Inferior parietal cortex (tissue), 1 donor: Measurements from ENCODE around the gene PARVB.

Source experiments
- DNase-seq: peaks from one replicate; pipeline ENCODE4 v3.0.0-alpha.2; 2016; ENCODE audit errors: extremely low spot score

The PARVB gene

DNA sequence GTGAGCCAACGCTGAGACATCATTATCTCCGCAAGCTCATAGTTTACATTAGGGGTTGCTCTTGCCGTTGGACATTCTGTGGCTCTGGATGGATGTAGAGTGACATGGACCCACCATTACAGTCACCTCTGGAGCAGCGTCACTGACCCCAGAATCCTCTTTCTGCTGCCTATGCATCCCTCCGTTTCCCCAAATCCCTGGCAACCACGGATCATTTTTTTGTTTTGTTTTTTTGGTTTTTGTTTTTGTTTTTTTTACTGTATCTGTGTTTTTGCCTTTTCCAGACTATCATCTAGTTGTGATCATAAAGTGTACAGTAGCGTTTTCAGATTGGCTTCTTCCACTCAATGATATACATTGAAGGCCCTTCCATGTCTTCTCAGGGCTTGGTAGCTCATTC is 4.0 kb downstream of the PARVB start:
- DNase-seq = no peak

DNA sequence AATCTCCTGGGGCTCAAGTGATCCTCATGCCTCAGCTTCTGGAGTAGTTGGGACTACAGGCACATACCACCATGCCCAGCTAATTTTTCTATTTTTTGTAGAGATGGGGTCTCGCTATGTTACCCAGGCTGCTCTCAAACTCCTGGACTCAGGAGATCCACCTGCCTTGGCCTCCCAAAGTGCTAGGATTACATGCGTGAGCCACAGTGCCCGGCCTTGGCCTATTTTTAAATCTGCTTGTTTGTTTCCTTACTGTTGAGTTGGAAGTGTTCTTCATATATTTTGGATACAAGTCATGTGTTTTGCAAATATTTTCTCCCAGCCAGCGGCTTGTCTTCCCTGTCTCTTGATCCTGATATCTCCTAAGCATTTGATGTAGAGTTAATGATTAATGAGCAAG is 5.0 kb downstream of the PARVB start:
- no peak for DNase-seq

DNA sequence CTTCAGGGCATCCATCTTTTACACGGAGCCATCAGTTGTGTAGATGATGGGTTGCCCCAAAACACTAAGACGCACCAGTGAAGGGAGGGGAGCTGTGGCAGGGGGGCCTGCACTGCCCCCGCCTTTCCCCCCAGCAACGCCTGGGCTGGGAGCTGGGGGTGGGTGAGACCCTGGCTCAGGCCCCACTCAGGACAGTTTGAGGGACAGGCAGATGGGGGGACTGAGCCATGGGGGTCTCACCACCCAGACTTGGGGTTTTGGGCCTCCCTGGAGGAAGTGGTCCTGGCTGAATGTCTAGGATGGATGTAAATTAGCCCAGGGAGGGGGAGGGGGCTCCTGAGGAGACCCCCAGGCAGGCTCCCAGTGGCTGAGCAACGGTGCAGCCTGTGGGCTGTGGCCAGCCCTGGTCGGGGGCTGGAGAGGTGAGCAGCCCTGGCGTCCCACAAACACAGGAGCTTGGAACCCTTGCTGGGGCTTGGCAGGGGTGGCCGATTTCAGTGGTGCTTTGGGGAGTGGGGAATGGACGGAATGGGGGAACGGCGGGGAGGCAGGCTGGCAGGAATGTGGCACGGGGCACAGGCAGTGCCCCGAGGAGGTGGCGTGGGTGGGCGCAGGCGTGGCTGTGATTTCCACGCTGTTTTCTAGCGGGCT is 6.1 kb downstream of the PARVB start:
- no peak for DNase-seq

DNA sequence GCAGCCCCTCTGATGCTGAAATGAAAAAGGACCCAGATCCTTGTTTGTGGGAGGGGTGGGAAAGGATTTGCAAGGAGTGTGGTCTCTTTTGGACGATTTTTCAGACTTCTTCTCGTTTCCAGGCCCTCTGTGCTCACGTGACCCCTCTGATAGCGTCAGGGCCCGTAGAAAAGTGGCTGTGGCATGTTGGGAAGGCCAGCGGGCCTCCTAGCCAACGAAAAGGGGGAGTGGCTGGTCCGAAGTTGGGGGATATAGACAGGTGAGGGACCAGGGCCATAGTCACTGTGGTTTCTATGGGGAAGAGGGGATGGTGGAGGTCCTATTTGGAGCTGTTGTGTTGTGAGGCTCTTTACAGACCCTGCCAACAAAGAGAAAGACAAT is 6.6 kb downstream of the PARVB start:
- no peak for DNase-seq

DNA sequence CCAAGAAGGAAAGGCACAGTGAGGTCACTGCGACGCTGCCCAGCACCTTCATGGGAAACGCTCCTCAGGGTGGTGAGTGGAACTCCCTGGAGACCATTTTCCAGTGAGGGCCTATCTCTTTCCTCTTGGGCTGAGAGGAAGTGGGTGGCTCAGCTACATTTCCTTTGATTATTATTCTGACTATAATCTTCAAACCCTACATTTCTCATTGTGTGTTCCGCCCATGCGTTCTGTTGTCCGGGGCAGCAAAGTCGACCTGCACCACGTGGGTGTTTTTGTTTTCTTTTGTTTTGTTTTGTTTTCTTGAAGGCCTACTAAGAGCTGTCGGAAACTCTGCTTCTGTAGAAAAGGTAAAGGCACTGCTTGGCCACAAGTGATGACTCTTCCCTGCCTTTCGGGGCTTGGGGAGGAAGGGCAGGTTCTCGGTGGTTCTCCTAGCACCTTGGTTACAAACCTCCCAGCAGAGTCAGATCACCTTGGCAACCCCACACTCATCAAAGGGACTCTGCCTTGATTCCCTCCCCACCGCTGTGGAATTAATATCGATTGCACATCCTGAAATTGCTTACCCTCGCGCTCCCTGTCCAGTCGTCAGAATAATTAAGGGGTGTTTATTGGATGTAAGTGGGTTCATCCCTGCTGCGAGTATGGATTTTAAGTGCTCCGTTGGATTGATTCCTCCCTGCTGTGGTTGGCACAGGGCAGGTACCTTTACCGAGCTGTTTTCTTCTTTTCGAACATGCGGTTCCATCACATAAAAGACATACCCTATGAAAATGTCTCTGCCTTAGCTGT is 7.3 kb downstream of the PARVB start:
- DNase-seq = no peak

DNA sequence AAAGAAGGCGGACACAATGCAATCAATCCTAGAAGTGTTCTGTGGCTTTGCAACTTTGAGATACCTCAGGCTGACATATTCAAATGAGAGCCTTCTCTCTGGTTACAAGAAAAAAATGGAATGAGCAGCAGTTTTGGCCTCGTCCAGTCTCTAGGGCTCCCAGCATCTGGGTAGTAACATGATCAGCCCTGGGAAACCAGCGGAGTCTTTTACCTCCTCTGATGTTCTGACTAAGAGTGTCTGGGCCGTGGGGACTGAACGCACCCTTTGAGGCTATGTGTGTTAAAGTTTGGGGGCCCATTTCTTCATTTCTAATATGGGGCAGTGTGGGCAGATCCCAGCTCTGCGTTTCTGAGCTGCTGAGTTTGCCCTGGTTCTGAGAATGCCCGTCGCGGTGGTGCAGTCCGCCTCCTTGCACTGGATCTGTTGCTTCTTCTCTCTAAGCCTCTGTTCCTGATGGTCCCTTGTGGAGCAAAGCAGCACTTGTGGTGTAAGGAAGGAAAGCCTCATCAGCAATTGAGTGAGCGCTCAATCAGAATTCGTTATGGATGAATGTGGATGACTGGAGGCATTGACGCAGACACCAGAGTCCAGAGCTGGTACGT is 8.1 kb downstream of the PARVB start:
- DNase-seq = no peak

DNA sequence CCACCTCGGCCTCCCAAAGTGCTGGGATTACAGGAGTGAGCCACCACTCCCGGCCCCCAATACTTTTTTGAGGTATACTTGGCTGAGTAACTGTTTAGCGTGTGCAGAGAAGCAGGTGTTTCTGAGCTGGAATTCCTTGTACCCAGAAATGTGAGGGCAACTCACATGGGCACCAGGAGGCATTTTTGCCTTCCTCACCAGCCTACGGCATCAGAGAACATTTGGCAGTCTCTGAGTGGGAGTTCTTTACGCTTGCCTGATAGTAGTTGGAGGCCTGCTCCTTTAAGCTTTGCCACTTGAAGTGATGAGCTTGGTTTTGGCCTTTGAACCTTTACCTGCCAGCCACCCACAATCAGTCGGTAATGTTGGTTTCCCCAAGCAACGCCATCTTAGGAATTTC is 9.2 kb downstream of the PARVB start:
- DNase-seq = no peak

DNA sequence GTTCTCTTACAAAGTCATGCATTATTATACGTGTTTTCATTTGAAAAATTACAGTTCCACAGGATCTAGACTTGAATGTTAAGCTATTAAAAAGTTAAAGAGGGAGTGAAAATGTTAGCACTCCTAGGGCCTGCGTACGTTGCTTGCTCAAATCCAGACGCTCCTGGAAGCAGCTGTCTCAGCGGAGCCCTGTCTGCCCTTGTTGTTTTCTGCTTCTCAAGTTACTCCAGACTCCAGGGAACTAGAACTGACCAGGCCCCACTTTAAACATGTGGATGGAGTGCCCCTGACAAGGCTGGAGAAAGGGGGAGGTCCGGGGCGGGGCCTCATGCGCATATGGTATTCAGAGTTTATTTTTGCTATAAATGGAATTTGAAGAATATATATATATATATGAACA is 9.6 kb downstream of the PARVB start:
- DNase-seq = no peak

DNA sequence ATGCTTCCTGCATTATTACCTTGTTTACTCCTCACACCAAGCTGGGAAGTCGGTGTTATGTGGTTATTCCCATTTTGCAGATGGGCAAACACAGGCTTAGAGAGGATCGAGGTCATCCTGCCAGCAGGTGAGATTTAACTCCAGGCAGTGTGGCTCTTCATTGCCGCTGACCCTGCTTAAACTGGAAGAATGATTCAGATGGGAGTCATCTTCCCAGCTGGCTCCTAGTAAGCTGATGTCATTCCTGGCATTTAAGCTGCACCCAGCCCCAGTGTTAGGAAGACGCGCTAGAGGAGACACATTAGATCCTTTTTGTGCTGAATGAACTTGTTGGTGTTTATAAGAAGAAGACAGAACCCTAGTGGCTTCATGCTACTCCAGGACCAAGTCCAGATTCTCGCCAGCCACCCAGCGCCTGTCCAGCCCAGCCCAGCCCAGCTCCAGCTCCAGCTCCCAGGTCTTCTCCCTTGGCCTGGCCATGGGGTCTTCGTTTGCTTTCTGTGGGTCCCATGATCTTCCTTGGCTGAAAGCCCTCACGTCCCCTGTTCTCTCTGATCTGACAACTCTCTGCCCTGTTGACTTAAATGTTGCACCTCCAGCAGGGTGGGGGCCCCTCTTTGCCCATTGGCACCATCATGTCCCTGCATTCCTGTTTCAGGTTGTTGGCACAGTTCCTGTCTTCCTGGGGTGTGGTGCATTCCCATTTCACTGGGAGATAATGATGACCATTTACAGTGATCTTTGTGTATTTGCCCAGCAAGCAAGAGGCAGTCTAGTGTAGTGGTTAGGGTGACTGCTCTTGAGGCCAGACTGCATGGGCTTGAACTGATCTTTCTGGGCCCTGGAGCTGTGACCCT is 13.6 kb downstream of the PARVB start:
- no peak for DNase-seq

DNA sequence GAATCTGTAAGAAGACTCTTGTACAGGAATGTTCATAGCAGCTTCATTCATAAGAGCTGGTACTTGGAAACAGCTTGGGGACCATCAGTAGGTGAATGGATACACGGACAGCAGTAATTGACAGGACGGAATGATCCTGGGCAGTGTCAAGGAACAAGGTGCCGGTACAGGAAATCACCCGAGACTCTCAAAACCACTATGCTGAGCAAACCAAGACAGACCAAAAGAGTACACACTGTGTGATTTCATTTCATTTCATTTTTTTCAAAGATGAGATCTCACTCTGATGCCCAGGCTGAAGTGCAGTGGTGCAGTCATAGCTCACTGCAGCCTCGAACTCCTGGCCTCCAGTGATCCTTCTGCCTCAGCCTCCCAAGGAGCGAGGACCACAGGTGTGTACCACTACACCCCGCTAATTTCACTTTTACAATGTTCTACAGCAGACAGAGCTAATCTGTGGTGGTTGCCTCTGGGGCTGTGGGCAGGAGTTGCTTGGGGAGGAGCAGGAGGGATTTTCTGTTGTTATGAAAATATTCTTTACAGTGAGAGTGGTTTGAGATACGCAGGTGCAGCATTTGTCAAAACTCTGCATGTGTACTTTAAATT is 15.6 kb downstream of the PARVB start:
- DNase-seq = no peak

DNA sequence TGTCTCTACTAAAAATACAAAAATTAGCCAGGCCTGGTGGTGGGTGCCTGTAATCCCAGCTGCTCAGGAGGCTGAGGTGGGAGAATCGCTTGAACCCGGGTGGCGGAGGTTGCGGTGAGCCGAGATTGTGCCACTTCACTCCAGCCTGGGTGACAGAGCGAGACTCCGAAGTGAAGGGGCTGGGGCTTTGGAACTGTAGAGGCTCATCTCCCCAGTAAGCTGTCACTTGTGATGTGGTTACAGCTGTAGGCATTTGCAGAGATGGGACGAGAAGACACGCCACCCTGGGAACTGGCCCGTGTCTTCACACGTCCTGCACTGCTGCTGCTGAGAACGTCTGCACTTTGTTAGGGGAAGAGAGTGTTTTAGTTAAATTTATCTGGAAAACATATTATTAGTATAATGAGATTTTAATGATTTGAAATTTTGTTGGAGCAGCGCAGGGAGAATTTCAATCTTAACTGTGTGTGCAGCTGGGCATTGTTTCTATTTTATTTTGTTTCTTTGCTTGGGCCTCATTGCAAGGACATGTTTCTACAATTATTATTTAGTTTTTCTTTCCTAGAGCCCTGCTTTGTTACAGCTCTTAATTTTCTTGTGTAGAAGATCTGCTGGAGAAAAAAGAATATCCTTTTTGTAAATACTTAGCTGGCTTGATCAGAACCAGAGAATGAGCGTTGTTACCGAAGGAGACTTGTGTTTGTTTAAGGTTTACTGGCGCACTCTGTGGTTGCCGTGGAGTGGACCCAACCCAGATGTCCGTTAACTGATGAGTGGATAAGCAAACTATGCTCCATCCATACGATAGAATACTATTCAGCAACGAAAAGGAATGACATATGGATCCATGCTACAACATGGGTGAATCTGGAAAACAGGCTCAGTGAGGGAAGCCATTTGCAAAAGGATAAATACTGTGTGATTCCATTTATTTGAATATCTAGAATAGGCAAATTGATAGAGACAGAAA is 18.4 kb downstream of the PARVB start:
- no peak for DNase-seq

DNA sequence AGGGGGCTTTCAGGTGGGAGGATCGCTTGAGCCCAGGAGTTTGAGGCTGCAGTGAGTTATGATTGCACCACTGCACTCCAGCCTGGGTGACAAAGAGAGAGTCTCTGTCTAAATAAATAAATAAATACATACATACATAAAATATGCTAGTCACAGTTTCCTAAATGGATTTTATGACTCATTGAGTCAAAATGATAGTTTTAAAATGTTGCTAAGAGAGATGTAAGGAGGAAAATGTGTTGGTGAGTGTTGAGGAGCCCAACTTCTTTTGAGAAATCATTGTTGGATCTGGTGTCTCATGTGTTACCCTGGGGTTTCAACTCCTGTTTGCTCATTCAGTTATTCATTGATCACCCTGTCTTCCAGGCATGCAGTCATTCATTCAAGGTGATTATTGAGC is 21.0 kb downstream of the PARVB start:
- DNase-seq = no peak

DNA sequence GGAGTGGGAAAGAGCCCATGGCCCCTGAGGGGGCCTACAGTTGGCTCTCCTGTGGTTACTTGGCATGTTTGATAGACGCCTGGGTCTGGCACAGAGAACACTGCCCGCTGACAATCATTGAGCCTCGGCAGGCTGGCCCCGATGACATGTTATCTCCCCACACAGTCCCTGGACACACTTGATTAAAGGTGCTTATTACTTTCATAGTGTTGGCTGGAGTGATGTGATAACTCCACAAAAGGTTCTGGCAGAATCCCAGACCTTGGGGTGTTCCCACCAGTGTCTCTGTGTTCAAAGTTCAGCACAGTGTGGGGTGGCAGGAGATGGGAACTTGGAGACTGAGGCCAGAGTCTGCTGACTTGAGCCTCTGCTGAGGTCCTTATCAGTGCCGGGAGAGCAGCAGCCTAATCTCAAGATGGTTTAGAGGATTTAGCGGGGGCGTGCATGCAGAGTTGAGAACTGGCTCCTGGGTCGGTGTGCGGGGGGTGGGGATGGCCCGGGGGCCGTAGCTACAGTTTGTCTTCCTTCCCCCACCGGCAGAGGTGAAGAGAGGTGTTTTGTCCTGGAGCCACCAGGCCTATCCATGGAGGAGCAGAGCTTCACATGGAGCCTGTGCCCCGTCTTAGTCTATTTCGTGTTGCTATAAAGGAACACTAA is 22.5 kb downstream of the PARVB start:
- DNase-seq = no peak

DNA sequence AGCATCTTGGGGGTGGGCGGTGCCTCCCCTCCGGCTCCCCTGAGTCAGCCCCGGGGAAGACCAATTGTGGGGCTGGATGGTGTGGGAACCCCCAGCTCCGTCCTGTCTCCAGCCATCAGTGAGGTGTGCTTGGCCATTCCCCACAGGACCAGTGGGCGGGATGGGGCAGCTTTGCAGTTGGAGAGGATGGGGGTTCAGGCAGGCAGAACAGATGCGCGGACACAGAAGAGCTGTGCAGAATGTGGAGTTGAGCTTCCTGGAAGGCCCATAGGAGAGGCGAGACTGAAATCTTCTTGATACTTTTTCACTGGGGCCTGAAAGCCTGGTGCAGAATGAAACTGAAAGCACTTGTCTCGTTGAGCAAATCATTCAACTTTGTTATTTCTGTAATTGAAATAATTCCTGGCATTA is 23.8 kb downstream of the PARVB start:
- no peak for DNase-seq

DNA sequence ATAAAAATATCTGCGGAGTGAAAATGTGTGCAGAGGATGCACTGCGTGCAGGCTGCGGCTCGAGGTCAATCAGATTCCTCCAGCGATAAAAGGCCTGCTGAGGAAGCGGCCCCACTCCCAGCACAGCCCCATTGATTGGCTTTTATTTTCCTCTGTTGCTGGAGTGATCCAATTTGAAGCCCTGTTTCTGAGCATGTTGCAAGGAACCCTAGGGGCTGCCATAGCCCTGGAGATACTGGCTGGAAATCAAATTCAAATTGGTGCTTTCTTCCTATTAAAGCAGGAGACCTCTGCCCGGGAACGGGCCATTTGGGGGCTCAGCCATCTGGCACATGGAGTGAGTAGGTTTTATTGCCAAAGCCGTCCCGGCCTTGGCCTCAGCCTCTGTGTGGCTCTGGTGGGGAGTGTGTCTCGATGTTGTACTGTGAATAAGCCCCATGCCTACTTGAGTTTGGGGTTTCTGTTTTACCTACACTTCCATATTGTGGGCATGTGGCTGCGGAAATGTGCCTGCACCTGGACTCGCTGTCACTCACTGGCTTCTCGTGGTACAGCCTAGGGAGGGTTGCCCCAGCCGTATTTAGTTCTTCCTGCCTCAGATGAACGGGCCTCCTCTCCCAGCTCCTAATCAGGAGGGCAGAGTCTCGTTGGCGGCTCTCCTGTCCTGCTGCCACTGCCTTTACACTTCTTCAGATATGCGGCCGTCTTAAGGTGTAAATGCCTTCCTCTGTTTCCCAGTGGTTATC is 25.6 kb downstream of the PARVB start:
- DNase-seq = no peak

DNA sequence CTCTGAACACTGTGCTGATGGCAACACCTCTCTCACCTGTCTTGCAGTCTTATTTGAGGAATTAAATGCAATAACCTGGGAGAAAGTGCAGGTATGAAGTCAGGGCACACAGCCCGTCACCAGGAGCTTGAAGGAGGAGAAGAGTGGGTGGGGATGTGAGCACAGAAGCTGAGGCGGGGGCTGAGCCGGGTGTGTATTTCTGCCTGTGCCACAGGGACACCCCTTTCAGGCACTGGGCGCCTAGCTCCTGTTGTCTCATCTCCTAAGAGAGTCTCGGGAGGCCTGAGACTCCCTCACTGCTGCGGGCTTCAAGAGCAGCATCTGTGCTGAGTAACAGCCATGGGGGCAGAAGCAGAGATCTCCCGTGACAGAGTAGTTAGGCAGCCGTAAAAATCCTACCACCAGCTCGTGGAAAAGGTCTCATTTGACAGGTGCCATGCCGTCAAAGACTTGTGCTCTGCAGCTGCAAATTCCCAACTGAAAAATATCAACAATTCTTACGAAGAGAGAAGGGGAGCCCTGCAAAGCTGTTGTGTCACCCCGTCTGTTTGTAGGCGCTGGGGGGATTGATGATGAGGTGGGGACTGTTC is 26.8 kb downstream of the PARVB start:
- DNase-seq = no peak

DNA sequence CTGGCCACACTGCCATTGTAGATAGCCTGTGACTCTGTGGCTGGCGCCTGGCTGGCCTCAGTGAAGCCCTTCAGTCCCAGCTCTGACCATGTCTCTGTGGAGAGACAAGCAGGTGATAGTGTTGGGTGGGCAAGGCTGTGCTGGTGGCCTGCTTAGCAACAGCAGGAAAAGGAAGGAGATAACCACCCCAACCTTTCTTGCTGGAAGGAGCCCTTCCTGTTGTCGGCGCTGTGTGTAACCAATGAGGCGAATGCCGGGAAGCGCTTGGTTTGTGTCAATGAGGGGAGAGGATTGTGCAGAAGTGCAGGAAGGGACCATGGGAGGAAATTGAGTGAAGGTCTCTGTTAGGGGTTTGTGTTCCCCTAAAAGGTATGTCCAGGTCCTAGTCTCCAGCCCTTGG is 27.3 kb downstream of the PARVB start:
- no peak for DNase-seq

DNA sequence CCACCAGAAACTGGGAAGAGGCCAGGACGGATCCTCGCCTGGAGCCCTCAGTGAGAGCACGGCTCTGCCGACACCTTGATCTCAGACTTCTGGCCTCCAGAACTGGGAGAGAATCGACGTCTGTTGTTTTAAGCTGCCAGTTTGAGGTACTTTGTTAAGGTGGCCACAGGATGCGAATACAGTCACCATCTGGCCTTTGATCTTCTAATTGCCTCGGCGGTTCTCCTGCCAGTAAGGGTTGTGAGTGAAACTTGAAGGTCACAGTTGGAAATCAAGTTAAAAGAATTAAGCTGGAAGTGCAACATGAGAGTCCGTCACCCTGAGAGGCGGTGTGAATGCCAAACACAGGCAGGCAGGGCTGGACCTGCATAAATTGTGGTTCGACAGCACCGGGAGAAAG is 27.9 kb downstream of the PARVB start:
- DNase-seq = no peak

DNA sequence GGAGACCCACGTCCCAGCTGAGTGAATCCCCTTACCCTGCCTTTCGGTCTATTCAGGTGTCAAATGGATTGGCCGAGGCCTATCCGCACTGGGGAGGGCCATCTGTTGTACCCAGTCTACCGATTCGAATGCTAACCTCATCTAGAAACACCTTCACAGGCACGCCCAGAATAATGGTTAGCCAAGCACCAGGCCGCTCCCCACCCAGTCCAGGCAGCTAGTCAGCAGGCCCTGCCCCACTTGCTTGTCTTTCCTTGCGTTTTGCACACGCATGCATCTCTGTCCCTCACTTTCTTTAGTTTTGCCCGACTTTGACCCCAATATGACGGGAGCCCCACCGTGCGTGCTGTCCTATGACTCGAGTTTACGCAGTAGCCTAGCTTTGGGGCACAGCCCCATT is 31.7 kb downstream of the PARVB start:
- no peak for DNase-seq
